Cerebellar nuclear complex (tissue), 1 donor: ENCODE measurements around the gene BCL11B.

Source experiments
- DNase-seq, 2 experiments: peaks; one replicate each; lab custom pipeline; 2025; lab: John Stamatoyannopoulos, UW

The BCL11B gene

GRCh38 chr14:99159341-99160340 is 112.4 kb downstream of the BCL11B start:
- no peak for DNase-seq

- DNase-seq, result no peak
Measured at GRCh38 chr14:99158646-99159165, 113.3 kb downstream of the BCL11B start.

GRCh38 chr14:99158150-99158549 is 113.8 kb downstream of the BCL11B start:
- no peak for DNase-seq

- DNase-seq, result no peak
Measured at GRCh38 chr14:99157676-99158075, 114.3 kb downstream of the BCL11B start.

GRCh38 chr14:99157246-99157645 is 114.8 kb downstream of the BCL11B start:
- DNase-seq, result no peak

- no peak for DNase-seq
Measured at GRCh38 chr14:99156814-99157213, 115.2 kb downstream of the BCL11B start.

GRCh38 chr14:99156090-99156425 is 115.9 kb downstream of the BCL11B start:
- no peak for DNase-seq

GRCh38 chr14:99155173-99156089 is 116.6 kb downstream of the BCL11B start:
- DNase-seq, result no peak

- no peak for DNase-seq
Measured at GRCh38 chr14:99150236-99150635, 121.8 kb downstream of the BCL11B start.

GRCh38 chr14:99148861-99149610 is 123.0 kb downstream of the BCL11B start:
- DNase-seq, result no peak

GRCh38 chr14:99148131-99148530 is 123.9 kb downstream of the BCL11B start:
- DNase-seq, result no peak

GRCh38 chr14:99147366-99147740 is 124.6 kb downstream of the BCL11B start:
- no peak for DNase-seq

GRCh38 chr14:99146616-99147365 is 125.2 kb downstream of the BCL11B start:
- no peak for DNase-seq

- no peak for DNase-seq
Measured at GRCh38 chr14:99145307-99145706, 126.7 kb downstream of the BCL11B start.

GRCh38 chr14:99143793-99144192 is 128.2 kb downstream of the BCL11B start:
- no peak for DNase-seq

GRCh38 chr14:99143126-99143525 is 128.9 kb downstream of the BCL11B start:
- DNase-seq, result no peak

- DNase-seq, result no peak
Measured at GRCh38 chr14:99141236-99141635, 130.8 kb downstream of the BCL11B start.

- no peak for DNase-seq
Measured at GRCh38 chr14:99138999-99139865, 132.8 kb downstream of the BCL11B start.

- no peak for DNase-seq
Measured at GRCh38 chr14:99137913-99138571, 134.0 kb downstream of the BCL11B start.
